Stomach (tissue), 4 donors: ENCODE data around the gene FBXL7.
A peak's percentile ranks its signal among the peaks of the same experiment; 100 is the strongest.

Experiments used
- CTCF ChIP-seq, 7 experiments: fragments of 450-650 bp in 4 of 7; fragments of 200-600 bp in 3 of 7; sonication (generic) in 3 of 7; IDR thresholded peaks; one replicate each; pipeline ENCODE4 v1.5.1; 2016 to 2019; ENCODE audit warnings: antibody characterized with exemption in 7 of 7, control low read depth in 2 of 7, mild to moderate bottlenecking in 1 of 7
- EP300 ChIP-seq: sonication (generic); formaldehyde crosslinking; IDR thresholded peaks from one replicate; pipeline ENCODE4 v1.6.1; 2017; ENCODE audit warnings: antibody characterized with exemption
- POLR2A ChIP-seq, 4 donors: fragments of 450-650 bp; IDR thresholded peaks; one replicate each; pipeline ENCODE4 v1.6.1; 2016; ENCODE audit warnings: antibody characterized with exemption in 4 of 4, control low read depth in 2 of 4, mild to moderate bottlenecking in 1 of 4, moderate library complexity in 1 of 4
- POLR2AphosphoS5 ChIP-seq, 3 donors: sonication (generic); formaldehyde crosslinking; IDR thresholded peaks; one replicate each; pipeline ENCODE4 v1.6.1; 2016; ENCODE audit warnings: antibody characterized with exemption in 3 of 3

- TF ChIP-seq POLR2A (IDR thresholded peaks at IDR 0.05) = no peak
- no peak for TF ChIP-seq CTCF (IDR thresholded peaks at IDR 0.05)
- TF ChIP-seq POLR2AphosphoS5 (IDR thresholded peaks at IDR 0.05) = peak in 2 of 3 donors; percentile 67 to 68
- TF ChIP-seq EP300 = no peak
Measured at GRCh38 chr5:15834596-15835245, 334.7 kb downstream of the FBXL7 start.
